Measurements from ENCODE around the gene NUTM1.

Gene NUTM1, protein sequence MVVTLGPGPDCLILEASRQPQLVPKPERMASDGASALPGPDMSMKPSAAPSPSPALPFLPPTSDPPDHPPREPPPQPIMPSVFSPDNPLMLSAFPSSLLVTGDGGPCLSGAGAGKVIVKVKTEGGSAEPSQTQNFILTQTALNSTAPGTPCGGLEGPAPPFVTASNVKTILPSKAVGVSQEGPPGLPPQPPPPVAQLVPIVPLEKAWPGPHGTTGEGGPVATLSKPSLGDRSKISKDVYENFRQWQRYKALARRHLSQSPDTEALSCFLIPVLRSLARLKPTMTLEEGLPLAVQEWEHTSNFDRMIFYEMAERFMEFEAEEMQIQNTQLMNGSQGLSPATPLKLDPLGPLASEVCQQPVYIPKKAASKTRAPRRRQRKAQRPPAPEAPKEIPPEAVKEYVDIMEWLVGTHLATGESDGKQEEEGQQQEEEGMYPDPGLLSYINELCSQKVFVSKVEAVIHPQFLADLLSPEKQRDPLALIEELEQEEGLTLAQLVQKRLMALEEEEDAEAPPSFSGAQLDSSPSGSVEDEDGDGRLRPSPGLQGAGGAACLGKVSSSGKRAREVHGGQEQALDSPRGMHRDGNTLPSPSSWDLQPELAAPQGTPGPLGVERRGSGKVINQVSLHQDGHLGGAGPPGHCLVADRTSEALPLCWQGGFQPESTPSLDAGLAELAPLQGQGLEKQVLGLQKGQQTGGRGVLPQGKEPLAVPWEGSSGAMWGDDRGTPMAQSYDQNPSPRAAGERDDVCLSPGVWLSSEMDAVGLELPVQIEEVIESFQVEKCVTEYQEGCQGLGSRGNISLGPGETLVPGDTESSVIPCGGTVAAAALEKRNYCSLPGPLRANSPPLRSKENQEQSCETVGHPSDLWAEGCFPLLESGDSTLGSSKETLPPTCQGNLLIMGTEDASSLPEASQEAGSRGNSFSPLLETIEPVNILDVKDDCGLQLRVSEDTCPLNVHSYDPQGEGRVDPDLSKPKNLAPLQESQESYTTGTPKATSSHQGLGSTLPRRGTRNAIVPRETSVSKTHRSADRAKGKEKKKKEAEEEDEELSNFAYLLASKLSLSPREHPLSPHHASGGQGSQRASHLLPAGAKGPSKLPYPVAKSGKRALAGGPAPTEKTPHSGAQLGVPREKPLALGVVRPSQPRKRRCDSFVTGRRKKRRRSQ

DNA sequence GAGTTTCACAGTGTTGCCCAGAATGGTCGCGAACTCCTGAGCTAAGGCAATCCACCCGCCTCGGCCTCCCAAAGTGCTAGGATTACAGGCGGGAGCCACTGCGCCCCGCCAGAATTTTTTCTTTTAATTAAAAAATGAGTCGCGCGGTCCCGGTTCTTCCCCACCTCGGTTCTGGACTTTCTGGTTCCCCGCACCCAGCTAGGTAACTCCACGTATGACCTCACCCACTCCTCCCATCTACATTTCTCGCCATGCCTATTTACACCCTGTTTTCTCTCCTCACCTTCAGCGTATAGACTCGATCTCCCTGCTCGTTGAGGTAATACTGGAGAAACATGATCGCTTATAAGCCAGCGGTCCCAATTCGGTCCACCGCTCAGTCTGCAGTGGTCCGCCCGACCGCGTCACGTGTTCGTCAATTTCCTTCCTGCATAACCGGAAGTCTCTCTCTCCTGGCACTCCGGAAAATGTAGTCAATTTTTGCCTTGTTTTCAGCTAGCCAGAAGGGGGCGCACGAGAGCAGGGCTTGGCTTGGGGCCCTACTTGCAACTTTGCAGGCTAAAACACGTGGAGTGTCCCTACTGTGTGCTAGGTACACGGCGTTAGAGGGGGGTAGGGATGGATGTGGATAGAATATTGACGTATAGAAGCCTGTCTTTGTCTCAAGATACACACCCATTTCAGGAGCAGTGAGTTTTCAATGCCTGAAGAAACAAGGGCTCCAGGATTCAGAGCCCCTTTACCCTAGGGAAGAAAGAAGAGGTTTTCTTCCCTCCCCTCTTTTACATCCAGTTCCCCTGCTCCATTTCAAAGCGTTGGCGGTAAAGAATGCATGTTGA lies at the start of gene NUTM1, which contains the start of gene NOP10:
Gene NUTM1, plus strand, starts transcription at position 579 of the 839 bp plus-strand sequence. CDS start 382 bp downstream, outside the sequence.
Gene NOP10, minus strand, starts transcription at position 400 of the 839 bp plus-strand sequence. Its CDS starts 63 bp downstream, at position 337.
- no peaks in the 10 kb centered on the region for H3K9me3 Mint-ChIP-seq
- H3K4me3 Mint-ChIP-seq = no peak within 1 kb of the TSS
- peak; percentile 97 for DNase-seq
- H3K27ac Mint-ChIP-seq = peak within 1 kb of the TSS; percentile 95
- peaks cover 32% of the 10 kb centered on the region for H3K4me1 Mint-ChIP-seq (ENCODE audit: low read depth)
- H3K36me3 Mint-ChIP-seq (ENCODE audit: low read depth) = peaks cover 39% of the 10 kb centered on the region
- no peaks in the 10 kb centered on the region for H3K27me3 Mint-ChIP-seq

DNA sequence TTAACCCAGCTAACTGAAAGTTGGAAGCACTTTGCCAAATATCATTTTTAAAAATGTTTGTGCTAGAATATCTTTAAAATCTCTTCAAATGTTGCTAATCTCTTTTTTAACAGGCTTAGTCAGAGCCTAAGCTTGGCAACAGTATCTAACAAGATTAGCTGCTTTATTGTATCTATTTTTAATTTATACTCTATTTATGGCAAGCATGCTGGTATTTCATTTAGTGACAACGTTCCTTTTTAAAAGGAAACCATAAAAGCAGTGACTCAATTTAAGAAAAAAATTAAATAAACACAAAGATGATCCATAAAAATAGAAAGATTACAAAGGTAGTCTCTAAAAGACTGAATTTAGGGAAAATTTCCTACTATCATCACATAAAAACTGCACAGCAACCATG lies 46.1 kb upstream of the NUTM1 start:
- no peaks in the 10 kb centered on the region for H3K9me3 Mint-ChIP-seq
- no peak overlapping the region for H3K27ac Mint-ChIP-seq
- H3K4me3 Mint-ChIP-seq = no peak overlapping the region
- H3K27me3 Mint-ChIP-seq = no peaks in the 10 kb centered on the region
- peaks cover 47% of the 10 kb centered on the region for H3K36me3 Mint-ChIP-seq (ENCODE audit: low read depth)
- H3K4me1 Mint-ChIP-seq (ENCODE audit: low read depth) = peaks cover 54% of the 10 kb centered on the region
- DNase-seq = no peak

DNA sequence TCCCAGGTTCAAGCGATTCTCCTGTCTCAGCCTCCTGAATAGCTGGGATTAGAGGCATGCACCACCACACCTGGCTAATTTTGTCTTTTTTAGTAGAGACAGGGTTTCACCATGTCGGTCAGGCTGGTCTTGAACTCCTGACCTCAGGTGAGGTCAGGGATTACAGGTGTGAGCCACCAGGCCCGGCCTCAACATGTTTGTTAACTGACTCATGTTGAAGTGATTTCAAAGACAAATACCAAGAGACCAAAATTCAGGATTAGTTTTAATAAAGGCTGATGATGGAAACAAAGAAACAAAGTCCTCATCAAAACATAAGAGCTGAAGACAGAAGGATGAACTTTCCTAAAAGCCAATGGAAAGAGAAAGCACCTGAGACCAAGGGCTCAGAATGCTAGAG lies 42.1 kb upstream of the NUTM1 start:
- H3K27ac Mint-ChIP-seq = peak overlapping the region; percentile 35
- H3K4me3 Mint-ChIP-seq = no peak overlapping the region
- no peak for DNase-seq
- H3K36me3 Mint-ChIP-seq (ENCODE audit: low read depth) = peaks cover 30% of the 10 kb centered on the region
- no peaks in the 10 kb centered on the region for H3K27me3 Mint-ChIP-seq
- peaks cover 60% of the 10 kb centered on the region for H3K4me1 Mint-ChIP-seq (ENCODE audit: low read depth)
- H3K9me3 Mint-ChIP-seq = no peaks in the 10 kb centered on the region

DNA sequence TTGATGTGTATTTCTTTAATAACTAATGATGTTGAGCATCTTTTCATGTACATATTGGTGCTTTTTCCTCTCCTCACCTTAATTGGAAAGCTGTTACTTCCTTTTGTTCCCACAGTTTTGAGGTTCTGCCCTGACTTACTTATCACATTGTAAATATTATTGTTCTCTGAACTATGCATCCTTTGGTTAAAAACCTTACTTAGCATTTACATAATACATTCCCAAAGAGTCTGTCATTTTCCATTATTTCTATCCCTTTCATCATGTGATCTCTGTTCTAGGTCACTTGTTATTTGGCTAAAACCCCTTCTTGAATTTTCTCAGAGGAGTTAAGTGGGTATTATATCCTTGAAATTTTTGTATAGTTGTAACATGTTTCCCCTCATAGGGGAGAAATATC lies 38.5 kb upstream of the NUTM1 start:
- peaks cover 36% of the 10 kb centered on the region for H3K36me3 Mint-ChIP-seq (ENCODE audit: low read depth)

DNA sequence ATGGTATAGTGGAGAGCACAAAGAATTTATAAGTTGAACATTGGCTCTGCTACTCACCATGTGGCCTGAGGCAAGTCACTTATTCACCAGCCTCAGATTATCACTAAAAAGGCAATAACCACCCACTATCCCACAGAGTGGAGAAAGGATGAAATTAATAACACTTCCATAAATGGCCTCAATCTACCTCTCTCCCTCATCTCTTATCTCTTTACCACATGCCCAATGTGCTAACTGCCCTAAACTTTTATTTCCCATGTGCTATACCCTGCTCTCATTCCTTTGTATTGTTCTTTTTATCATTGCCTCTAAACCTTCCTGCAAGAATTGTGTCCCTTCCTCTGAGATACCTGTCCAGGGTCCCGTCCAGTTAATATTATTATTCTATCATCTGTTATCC lies 31.6 kb upstream of the NUTM1 start:
- Mint-ChIP-seq H3K4me1 (ENCODE audit: low read depth) (peaks cover 65% of the 10 kb centered on the region), H3K4me3 (no peak overlapping the region), H3K36me3 (ENCODE audit: low read depth) (peaks cover 37% of the 10 kb centered on the region), H3K27me3 (no peaks in the 10 kb centered on the region), H3K9me3 (no peaks in the 10 kb centered on the region), H3K27ac (peak overlapping the region; percentile 31)
- DNase-seq = no peak

More for the DNA sequence above, 38.5 kb upstream of the NUTM1 start:
- peaks cover 58% of the 10 kb centered on the region for H3K4me1 Mint-ChIP-seq (ENCODE audit: low read depth)
- no peak for DNase-seq
- H3K9me3 Mint-ChIP-seq = no peaks in the 10 kb centered on the region
- no peak overlapping the region for H3K27ac Mint-ChIP-seq
- no peak overlapping the region for H3K4me3 Mint-ChIP-seq
- H3K27me3 Mint-ChIP-seq = no peaks in the 10 kb centered on the region

DNA sequence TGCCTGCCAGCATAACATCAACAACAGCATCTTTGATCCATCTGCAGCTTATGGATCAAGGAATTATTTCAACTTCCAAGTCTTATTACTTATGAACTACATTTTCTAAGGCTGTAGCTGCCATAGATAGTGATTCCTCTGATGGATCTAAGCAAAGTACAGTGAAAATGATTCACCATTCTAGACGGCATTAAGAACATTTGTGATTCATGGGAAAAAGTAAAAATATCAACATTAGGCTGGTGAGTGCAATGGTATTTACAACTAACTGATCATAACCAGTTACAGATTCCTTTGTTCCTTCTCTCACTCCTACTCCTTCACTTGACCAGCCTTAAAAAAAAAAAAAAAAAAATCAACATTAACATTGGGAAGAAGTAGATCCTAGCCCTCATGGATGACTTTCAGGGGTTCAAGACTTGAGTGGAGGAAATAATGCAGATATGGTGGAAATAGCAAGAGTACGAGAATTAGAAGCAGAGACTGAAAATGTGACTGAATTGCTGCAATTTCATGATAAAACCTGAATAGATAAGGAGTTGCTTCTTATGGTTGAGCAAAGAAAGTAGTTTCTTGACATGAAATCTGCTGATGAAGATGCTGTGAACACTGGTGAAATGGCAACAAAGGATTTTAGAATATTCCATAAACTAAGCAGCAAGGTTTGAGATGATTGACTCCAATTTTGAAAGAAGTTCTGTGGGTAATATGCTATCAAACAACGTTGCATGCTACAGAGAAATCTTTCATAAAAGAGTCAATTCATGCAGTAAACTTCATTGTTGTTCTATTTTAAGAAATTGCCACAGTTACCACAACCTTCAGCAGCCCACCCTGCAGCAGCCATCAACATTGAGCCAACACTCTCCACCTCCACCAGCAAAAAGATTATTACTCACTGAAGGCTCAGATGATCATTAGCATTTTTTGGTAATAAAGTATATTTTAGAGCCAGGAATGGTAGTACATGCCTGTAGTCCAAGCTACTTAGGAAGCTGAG lies 28.3 kb upstream of the NUTM1 start:
- H3K27me3 Mint-ChIP-seq = no peaks in the 10 kb centered on the region
- peak overlapping the region; percentile 68 for H3K27ac Mint-ChIP-seq
- H3K9me3 Mint-ChIP-seq = no peaks in the 10 kb centered on the region
- peak overlapping the region; percentile 38 for H3K4me3 Mint-ChIP-seq
- H3K36me3 Mint-ChIP-seq (ENCODE audit: low read depth) = peaks cover 28% of the 10 kb centered on the region
- peaks cover 66% of the 10 kb centered on the region for H3K4me1 Mint-ChIP-seq (ENCODE audit: low read depth)
- DNase-seq = no peak

DNA sequence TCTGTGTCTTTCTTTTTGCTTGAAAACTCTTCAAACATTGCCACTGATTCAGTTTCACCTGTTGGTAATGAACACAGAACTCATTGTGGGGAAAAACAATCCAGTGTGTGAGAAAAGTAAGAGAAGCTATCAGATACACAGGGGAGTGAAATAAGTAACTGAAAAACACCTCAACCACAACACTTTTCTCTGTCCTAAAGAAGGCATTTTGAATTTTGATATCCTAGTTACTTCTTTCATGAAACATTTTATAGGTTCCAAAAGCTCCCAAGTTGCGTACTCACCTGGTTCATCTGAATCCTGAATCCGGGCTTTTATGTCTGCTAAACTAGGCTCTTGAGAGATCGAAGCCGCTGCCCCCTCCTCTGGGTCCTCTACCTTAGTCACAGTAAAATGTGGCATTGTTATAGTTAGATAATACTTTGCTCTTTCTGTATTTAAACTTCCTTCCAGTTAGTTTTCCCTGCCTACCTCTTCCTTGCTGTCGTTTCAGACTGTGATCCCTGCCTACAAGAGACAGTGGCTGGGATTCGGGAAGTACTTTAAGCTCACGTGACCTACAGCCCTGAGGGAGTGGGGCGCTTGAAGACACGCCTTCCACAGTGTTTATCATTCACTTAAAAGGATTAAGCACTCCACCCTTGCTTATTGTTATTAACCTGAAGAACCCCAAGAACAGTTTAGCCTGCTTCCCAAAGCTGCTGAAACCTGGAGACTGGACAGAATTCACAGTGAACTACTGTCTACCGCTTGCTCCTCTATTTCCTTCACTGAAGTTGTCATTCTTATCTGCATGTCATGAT lies 24.6 kb upstream of the NUTM1 start:
- Mint-ChIP-seq H3K36me3 (ENCODE audit: low read depth) (peaks cover 18% of the 10 kb centered on the region), H3K27ac (peak overlapping the region; percentile 95), H3K4me1 (ENCODE audit: low read depth) (peaks cover 74% of the 10 kb centered on the region), H3K4me3 (peak overlapping the region; percentile 90), H3K27me3 (no peaks in the 10 kb centered on the region), H3K9me3 (peaks cover 3% of the 10 kb centered on the region)
- no peak for DNase-seq

DNA sequence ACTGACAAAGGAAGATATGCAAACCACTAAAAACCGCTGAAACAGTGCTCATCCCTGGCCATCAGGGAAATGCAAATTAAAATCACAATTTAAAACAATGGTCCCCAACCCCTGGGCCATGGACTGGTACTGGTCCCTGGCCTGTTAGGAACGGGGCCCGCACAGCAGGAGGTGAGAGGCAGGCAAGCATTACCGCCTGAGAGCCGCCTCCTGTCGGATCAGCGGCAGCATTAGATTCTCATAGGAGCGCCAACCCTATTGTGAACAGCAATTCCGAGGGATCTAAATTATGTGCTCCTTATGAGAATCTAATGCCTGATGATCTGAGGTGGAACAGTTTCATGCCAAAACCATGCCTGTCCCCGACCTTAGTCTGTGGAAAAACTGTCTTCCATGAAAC lies 19.9 kb upstream of the NUTM1 start:
- H3K27ac Mint-ChIP-seq = peak overlapping the region; percentile 50
- no peaks in the 10 kb centered on the region for H3K27me3 Mint-ChIP-seq
- peaks cover 3% of the 10 kb centered on the region for H3K9me3 Mint-ChIP-seq
- no peak for DNase-seq
- H3K36me3 Mint-ChIP-seq (ENCODE audit: low read depth) = peaks cover 6% of the 10 kb centered on the region
- peaks cover 74% of the 10 kb centered on the region for H3K4me1 Mint-ChIP-seq (ENCODE audit: low read depth)
- H3K4me3 Mint-ChIP-seq = no peak overlapping the region

DNA sequence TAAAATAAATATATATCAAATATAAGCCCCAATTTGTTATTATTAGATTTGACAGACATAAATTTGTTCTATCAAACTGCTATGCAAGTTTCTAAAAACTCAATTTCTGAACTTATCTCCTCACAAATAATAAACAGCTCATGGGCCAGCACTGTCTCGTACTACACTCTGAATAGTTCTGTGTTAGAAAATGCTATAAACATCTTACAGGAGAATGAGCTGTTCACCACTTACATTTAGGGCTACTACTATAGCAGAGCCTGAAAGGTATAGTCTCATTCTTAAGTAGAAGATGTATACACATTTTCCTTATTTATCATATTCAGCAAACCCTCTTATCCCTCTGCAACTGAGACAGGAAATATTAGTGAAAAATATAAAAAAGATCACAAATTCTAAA lies 18.2 kb upstream of the NUTM1 start:
- peaks cover 77% of the 10 kb centered on the region for H3K4me1 Mint-ChIP-seq (ENCODE audit: low read depth)
- no peak for DNase-seq
- peak overlapping the region; percentile 69 for H3K27ac Mint-ChIP-seq
- H3K9me3 Mint-ChIP-seq = peaks cover 3% of the 10 kb centered on the region
- H3K27me3 Mint-ChIP-seq = no peaks in the 10 kb centered on the region
- peak overlapping the region; percentile 15 for H3K4me3 Mint-ChIP-seq
- peaks cover 2% of the 10 kb centered on the region for H3K36me3 Mint-ChIP-seq (ENCODE audit: low read depth)

DNA sequence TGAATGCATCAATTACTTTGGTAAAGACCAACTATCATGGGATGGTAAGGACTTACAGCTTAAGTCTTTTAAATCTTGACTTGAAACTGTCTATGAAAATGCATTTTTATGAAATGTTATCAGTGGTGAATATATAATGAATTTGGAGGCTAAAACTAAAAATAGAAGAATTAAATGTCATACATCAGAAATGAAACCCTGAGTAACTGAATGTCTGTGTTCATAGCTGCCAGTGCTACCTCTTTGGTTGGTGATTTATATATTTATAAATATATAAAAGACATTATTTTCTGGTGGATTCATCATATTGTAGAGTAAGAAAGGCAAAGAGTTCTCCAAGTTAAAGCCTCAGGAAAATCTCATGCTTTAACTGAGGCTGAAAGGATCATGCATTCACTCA lies 17.7 kb upstream of the NUTM1 start:
- H3K27ac Mint-ChIP-seq = peak overlapping the region; percentile 86
- H3K4me1 Mint-ChIP-seq (ENCODE audit: low read depth) = peaks cover 77% of the 10 kb centered on the region

DNA sequence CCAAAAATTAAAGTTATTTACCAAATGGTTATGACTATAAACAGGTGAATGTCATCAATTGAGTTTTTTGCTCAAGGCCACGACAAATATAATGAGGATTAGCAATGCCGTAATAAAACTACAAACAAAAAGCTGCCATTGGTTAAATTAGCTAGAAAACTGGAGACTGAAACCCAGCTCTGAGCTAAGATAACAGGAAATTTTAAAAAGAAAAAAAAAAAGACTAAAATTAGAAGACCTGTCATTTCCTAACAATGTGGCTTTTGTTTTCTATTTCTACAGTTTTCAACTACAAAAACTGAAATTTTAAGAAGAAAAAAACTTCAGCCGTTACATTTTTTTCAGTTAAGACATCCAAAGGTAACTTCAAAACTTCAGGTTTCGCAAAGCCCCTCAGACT lies 15.2 kb upstream of the NUTM1 start:
- Mint-ChIP-seq H3K9me3 (peaks cover 2% of the 10 kb centered on the region), H3K27ac (peak overlapping the region; percentile 88), H3K4me3 (peak overlapping the region; percentile 64), H3K36me3 (ENCODE audit: low read depth) (peaks cover 13% of the 10 kb centered on the region), H3K27me3 (no peaks in the 10 kb centered on the region), H3K4me1 (ENCODE audit: low read depth) (peaks cover 85% of the 10 kb centered on the region)
- DNase-seq = no peak

More for the DNA sequence above, 17.7 kb upstream of the NUTM1 start:
- no peak overlapping the region for H3K4me3 Mint-ChIP-seq
- H3K36me3 Mint-ChIP-seq (ENCODE audit: low read depth) = peaks cover 5% of the 10 kb centered on the region
- H3K9me3 Mint-ChIP-seq = peaks cover 3% of the 10 kb centered on the region
- no peak for DNase-seq
- no peaks in the 10 kb centered on the region for H3K27me3 Mint-ChIP-seq

DNA sequence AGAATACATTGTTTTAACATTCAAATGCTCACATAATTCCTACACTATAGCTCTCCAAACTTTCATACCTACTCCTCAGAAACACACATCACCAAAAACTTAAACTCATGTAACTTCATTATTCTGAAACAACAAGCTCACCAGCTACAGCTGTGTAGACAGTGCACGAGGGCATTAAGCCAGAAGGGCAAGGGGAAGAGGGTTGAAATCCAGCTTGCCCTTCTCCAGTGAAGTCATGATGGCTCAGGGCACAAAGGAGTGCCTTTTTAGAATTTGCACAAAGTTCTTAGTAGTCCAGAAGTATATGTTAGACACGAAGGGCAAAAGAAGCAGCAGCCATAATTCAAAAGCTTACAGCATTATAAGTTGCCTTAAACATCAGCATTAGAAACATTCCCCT lies 14.1 kb upstream of the NUTM1 start:
- DNase-seq = no peak
- H3K36me3 Mint-ChIP-seq (ENCODE audit: low read depth) = peaks cover 11% of the 10 kb centered on the region
- H3K4me1 Mint-ChIP-seq (ENCODE audit: low read depth) = peaks cover 84% of the 10 kb centered on the region
- no peaks in the 10 kb centered on the region for H3K9me3 Mint-ChIP-seq
- peak overlapping the region; percentile 19 for H3K4me3 Mint-ChIP-seq
- H3K27me3 Mint-ChIP-seq = no peaks in the 10 kb centered on the region
- peak overlapping the region; percentile 88 for H3K27ac Mint-ChIP-seq

Data from activated T-cell treated with anti-CD3 and anti-CD28 coated beads, Interleukin-2, amount 50 U/mL, for 24 hours (primary cell).